Endothelial cell (in vitro differentiated cells): ENCODE measurements around the gene CMBL. TPM values are rescaled to one million over a fixed set of nuclear protein-coding genes. Genes with fewer than 3 reads are reported as not detected.

ENCODE experiments used
- DNase-seq: peaks from one replicate; pipeline ENCODE4 v3.0.0; 2021; ENCODE audit warnings: low spot score
- H3K27ac Mint-ChIP-seq: one replicate; pipeline ENCODE4 v1.8.0; 2021; ENCODE audit warnings: mixed read lengths, inconsistent platforms; ENCODE audit not compliant: unreplicated experiment
- H3K27me3 Mint-ChIP-seq: one replicate; pipeline ENCODE4 v1.8.0; 2021; ENCODE audit warnings: mild to moderate bottlenecking, moderate library complexity, mixed read lengths, inconsistent platforms; ENCODE audit not compliant: unreplicated experiment
- H3K36me3 Mint-ChIP-seq: one replicate; pipeline ENCODE4 v1.8.0; 2021; ENCODE audit warnings: mild to moderate bottlenecking, low read depth, mixed read lengths, inconsistent platforms; ENCODE audit not compliant: unreplicated experiment
- H3K4me1 Mint-ChIP-seq: one replicate; pipeline ENCODE4 v1.8.0; 2021; ENCODE audit warnings: mild to moderate bottlenecking, mixed read lengths, inconsistent platforms; ENCODE audit not compliant: unreplicated experiment
- H3K4me3 Mint-ChIP-seq: one replicate; pipeline ENCODE4 v1.8.0; 2021; ENCODE audit warnings: mild to moderate bottlenecking, mixed read lengths, inconsistent platforms; ENCODE audit not compliant: unreplicated experiment
- H3K9me3 Mint-ChIP-seq: one replicate; pipeline ENCODE4 v1.8.0; 2021; ENCODE audit warnings: mixed read lengths, inconsistent platforms; ENCODE audit not compliant: unreplicated experiment
- total RNA-seq: library from RNA; stranded (reverse); fragmentation: NEBNext Ultra II Directional; extraction: Animal tissue kit (Norgen Biotek cat#: 25700); gene quantifications from one replicate; pipeline ENCODE4 v1.2.1, GENCODE V29; 2021; ENCODE audit not compliant: unreplicated experiment
- TF ChIP-seq, protein P1 (sequence below): fragments of 200-600 bp; sonication (generic); IDR thresholded peaks from one replicate; pipeline ENCODE4 v1.5.0; 2021; ENCODE audit warnings: antibody characterized with exemption; ENCODE audit not compliant: unreplicated experiment

CMBL gene
- total RNA-seq, 1 donor from 2014 or later: 13.1 TPM

- TF ChIP-seq, protein P1, sequence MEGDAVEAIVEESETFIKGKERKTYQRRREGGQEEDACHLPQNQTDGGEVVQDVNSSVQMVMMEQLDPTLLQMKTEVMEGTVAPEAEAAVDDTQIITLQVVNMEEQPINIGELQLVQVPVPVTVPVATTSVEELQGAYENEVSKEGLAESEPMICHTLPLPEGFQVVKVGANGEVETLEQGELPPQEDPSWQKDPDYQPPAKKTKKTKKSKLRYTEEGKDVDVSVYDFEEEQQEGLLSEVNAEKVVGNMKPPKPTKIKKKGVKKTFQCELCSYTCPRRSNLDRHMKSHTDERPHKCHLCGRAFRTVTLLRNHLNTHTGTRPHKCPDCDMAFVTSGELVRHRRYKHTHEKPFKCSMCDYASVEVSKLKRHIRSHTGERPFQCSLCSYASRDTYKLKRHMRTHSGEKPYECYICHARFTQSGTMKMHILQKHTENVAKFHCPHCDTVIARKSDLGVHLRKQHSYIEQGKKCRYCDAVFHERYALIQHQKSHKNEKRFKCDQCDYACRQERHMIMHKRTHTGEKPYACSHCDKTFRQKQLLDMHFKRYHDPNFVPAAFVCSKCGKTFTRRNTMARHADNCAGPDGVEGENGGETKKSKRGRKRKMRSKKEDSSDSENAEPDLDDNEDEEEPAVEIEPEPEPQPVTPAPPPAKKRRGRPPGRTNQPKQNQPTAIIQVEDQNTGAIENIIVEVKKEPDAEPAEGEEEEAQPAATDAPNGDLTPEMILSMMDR: no peak
- Mint-ChIP-seq H3K9me3 (no peaks in the 10 kb centered on the region), H3K4me1 (peaks cover 27% of the 10 kb centered on the region), H3K27ac (no peak overlapping the region), H3K4me3 (no peak overlapping the region), H3K36me3 (no peaks in the 10 kb centered on the region), H3K27me3 (peaks cover 15% of the 10 kb centered on the region)
- DNase-seq: no peak
Measured at GRCh38 chr5:10331341-10331796, 23.7 kb upstream of the CMBL start.

DNA sequence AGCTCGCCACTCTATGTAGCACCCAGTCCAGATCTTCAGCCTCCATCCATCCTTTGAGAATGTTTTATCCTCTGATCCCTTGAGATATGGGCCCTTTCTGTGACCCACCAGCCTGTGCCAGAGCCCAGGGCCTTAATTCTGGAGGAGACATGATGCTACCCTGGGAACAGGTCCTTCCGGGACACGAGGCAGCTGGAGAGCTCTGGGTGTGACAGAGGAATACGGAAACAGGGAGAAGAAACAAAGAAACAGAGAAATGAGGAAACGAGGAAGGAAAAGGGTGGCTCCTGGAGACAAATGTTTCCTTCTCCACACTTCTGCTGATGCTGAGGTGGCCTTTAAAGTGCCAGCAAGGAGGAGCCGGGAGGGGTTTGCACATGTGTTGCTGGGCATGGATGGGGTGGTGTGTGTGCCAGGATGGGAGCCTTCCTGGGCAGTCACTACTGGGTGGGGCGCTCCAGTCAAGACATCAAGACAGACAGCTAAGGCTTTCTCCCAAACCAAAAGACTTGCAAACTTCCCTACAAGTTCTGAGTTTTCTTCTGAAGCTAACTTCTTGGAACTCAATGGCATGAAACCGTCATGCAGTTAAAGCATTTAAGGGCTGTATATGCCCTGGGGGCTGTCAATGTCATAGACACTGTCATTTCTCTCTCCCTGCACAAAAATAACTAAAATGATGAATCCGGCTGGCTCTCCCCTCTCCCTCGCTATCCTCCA lies 23.0 kb upstream of the CMBL start:
- no peak overlapping the region for H3K4me3 Mint-ChIP-seq
- no peak overlapping the region for H3K27ac Mint-ChIP-seq
- TF ChIP-seq, protein P1: no peak
- DNase-seq: no peak
- H3K27me3 Mint-ChIP-seq: peaks cover 15% of the 10 kb centered on the region
- H3K9me3 Mint-ChIP-seq: no peaks in the 10 kb centered on the region
- H3K4me1 Mint-ChIP-seq: peaks cover 27% of the 10 kb centered on the region
- H3K36me3 Mint-ChIP-seq: no peaks in the 10 kb centered on the region

GRCh38 chr5:10329820-10330481 lies 22.2 kb upstream of the CMBL start:
- no peak overlapping the region for H3K4me3 Mint-ChIP-seq
- peaks cover 13% of the 10 kb centered on the region for H3K27me3 Mint-ChIP-seq
- H3K27ac Mint-ChIP-seq: no peak overlapping the region
- TF ChIP-seq, protein P1: no peak
- DNase-seq: no peak
- no peaks in the 10 kb centered on the region for H3K36me3 Mint-ChIP-seq
- no peaks in the 10 kb centered on the region for H3K9me3 Mint-ChIP-seq
- H3K4me1 Mint-ChIP-seq: peaks cover 26% of the 10 kb centered on the region

GRCh38 chr5:10329446-10329819 lies 21.7 kb upstream of the CMBL start:
- no peak overlapping the region for H3K4me3 Mint-ChIP-seq
- peaks cover 24% of the 10 kb centered on the region for H3K4me1 Mint-ChIP-seq

More at GRCh38 chr5:10329446-10329819, 21.7 kb upstream of the CMBL start:
- Mint-ChIP-seq H3K27me3 (peaks cover 11% of the 10 kb centered on the region), H3K36me3 (no peaks in the 10 kb centered on the region), H3K9me3 (no peaks in the 10 kb centered on the region), H3K27ac (no peak overlapping the region)
- no peak for DNase-seq
- TF ChIP-seq, protein P1: no peak
